ENCODE results near the gene DCHS2.
"Not testable (repeated sequence)": the region's sequence is repeated elsewhere in the genome, so short reads cannot be mapped to it uniquely, and the experiment has no call there.

DCHS2 gene

GRCh38 chr4:154315741-154316140 is 175.9 kb downstream of the DCHS2 start:
- DNase-seq (ENCODE audit: low spot score) = no peak

GRCh38 chr4:154314248-154314647 is 177.4 kb downstream of the DCHS2 start:
- DNase-seq (ENCODE audit: low spot score) = peak; percentile 24

- DNase-seq (ENCODE audit: low spot score) = no peak
These were observed 178.5 kb downstream of the DCHS2 start for GRCh38 chr4:154313004-154313585.

GRCh38 chr4:154312246-154312645 is 179.4 kb downstream of the DCHS2 start:
- DNase-seq (ENCODE audit: low spot score) = peak; percentile 28

GRCh38 chr4:154310578-154310977 is 181.0 kb downstream of the DCHS2 start:
- no peak for DNase-seq (ENCODE audit: low spot score)

- no peak for DNase-seq (ENCODE audit: low spot score)
These were observed 183.4 kb downstream of the DCHS2 start for GRCh38 chr4:154308207-154308606.

- no peak for DNase-seq (ENCODE audit: low spot score)
These were observed 184.1 kb downstream of the DCHS2 start for GRCh38 chr4:154307451-154307850.

- DNase-seq (ENCODE audit: low spot score) = no peak
These were observed 186.0 kb downstream of the DCHS2 start for GRCh38 chr4:154305616-154306015.

GRCh38 chr4:154304679-154305078 is 186.9 kb downstream of the DCHS2 start:
- no peak for DNase-seq (ENCODE audit: low spot score)

GRCh38 chr4:154294652-154295350 is 196.8 kb downstream of the DCHS2 start:
- DNase-seq (ENCODE audit: low spot score) = no peak

GRCh38 chr4:154293427-154293826 is 198.2 kb downstream of the DCHS2 start:
- DNase-seq (ENCODE audit: low spot score) = no peak

GRCh38 chr4:154292589-154292988 is 199.0 kb downstream of the DCHS2 start:
- no peak for DNase-seq (ENCODE audit: low spot score)

- DNase-seq (ENCODE audit: low spot score) = no peak
These were observed 214.4 kb downstream of the DCHS2 start for GRCh38 chr4:154277172-154277571.

- DNase-seq (ENCODE audit: low spot score) = no peak
These were observed 215.1 kb downstream of the DCHS2 start for GRCh38 chr4:154276496-154276895.

GRCh38 chr4:154254999-154255398 is 236.6 kb downstream of the DCHS2 start:
- no peak for DNase-seq (ENCODE audit: low spot score)

- no peak for DNase-seq (ENCODE audit: low spot score)
These were observed 257.0 kb downstream of the DCHS2 start for GRCh38 chr4:154234576-154234975.

GRCh38 chr4:154231806-154232478 is 259.7 kb downstream of the DCHS2 start:
- no peak for DNase-seq (ENCODE audit: low spot score)

GRCh38 chr4:154230723-154231122 is 260.9 kb downstream of the DCHS2 start:
- DNase-seq (ENCODE audit: low spot score) = no peak

GRCh38 chr4:154230091-154230490 is 261.5 kb downstream of the DCHS2 start:
- no peak for DNase-seq (ENCODE audit: low spot score)

- no peak for DNase-seq (ENCODE audit: low spot score)
These were observed 268.7 kb downstream of the DCHS2 start for GRCh38 chr4:154222875-154223274.

- no peak for DNase-seq (ENCODE audit: low spot score)
These were observed 273.5 kb downstream of the DCHS2 start for GRCh38 chr4:154218051-154218450.

- not testable (repeated sequence) for DNase-seq (ENCODE audit: low spot score)
These were observed 274.2 kb downstream of the DCHS2 start for GRCh38 chr4:154217384-154217783.

- no peak for DNase-seq (ENCODE audit: low spot score)
These were observed 280.1 kb downstream of the DCHS2 start for GRCh38 chr4:154211506-154211905.

Data from kidney tubule cell (primary cell).